Thymus (tissue), 11 donors: ENCODE measurements around the gene GPR42. TPM values are rescaled to one million over a fixed set of nuclear protein-coding genes. Genes with fewer than 3 reads are reported as not detected.

ENCODE experiments used
- DNase-seq, 9 donors: peaks; one replicate each; pipeline ENCODE4 v3.0.0-alpha.2; 2013; ENCODE audit warnings: low spot score in 9 of 9, low read depth in 6 of 9, missing footprints in 1 of 9
- H3K27ac ChIP-seq, 2 donors: one replicate each; pipeline ENCODE4 v1.5.1; 2013; ENCODE audit warnings: control low read depth in 1 of 2, low read depth in 1 of 2, low read length in 1 of 2, mild to moderate bottlenecking in 1 of 2, moderate library complexity in 1 of 2
- H3K27me3 ChIP-seq, 2 donors: one replicate each; pipeline ENCODE4 v1.5.1; 2013; ENCODE audit warnings: low read length in 1 of 2; ENCODE audit not compliant: control insufficient read depth in 2 of 2, insufficient read depth in 1 of 2
- H3K36me3 ChIP-seq, 2 donors: one replicate each; pipeline ENCODE4 v1.5.1; 2013; ENCODE audit warnings: low read length in 1 of 2, mild to moderate bottlenecking in 1 of 2, moderate library complexity in 1 of 2; ENCODE audit not compliant: control insufficient read depth in 2 of 2, insufficient read depth in 2 of 2
- H3K4me1 ChIP-seq, 2 donors: one replicate each; pipeline ENCODE4 v1.5.1; 2013; ENCODE audit warnings: low read length in 2 of 2; ENCODE audit not compliant: control insufficient read depth in 2 of 2, insufficient read depth in 2 of 2
- H3K4me3 ChIP-seq, 2 donors: one replicate each; pipeline ENCODE4 v1.5.1; 2013; ENCODE audit warnings: low read length in 2 of 2, control low read depth in 1 of 2, mild to moderate bottlenecking in 1 of 2
- H3K9me3 ChIP-seq, 2 donors: one replicate each; pipeline ENCODE4 v1.5.1; 2013; ENCODE audit warnings: low read length in 1 of 2, mild to moderate bottlenecking in 1 of 2; ENCODE audit not compliant: control insufficient read depth in 2 of 2, insufficient read depth in 1 of 2
- WGBS: extraction: QIAGEN DNeasy Blood & Tissue Kit; methylation state at CpG from one replicate; pipeline ENCODE4 v1.1.7; 2013; 5-methylcytosine and 5-hydroxymethylcytosine counted together
- polyA plus RNA-seq: library from polyadenylated mRNA; stranded (reverse); fragments of 200-250 nt; gene quantifications from one replicate; pipeline ENCODE4 v1.2.3, GENCODE V29; 2013
- total RNA-seq: library from RNA; stranded (reverse); fragments of 120-200 nt; gene quantifications from one replicate; pipeline ENCODE4 v1.2.4, GENCODE V29; 2013
- donor health status: healthy.

GPR42 gene
- total and polyA plus RNA-seq, 2 donors, result 0.05 to 0.25 TPM

- Histone ChIP-seq H3K4me1 (peaks cover 2 to 26% of the 10 kb centered on the region in 2 donors), H3K36me3 (no peaks in the 10 kb centered on the region), H3K27ac (no peak overlapping the region), H3K9me3 (no peaks in the 10 kb centered on the region), H3K4me3 (no peak overlapping the region), H3K27me3 (no peaks in the 10 kb centered on the region)
- 91% methylated on average over 17 of the region's 17 CpGs for WGBS
- DNase-seq, result no peak
Measured at GRCh38 chr19:35344511-35345031, 26.3 kb upstream of the GPR42 start.

GRCh38 chr19:35345671-35346111 is 25.2 kb upstream of the GPR42 start:
- Histone ChIP-seq H3K4me3 (no peak overlapping the region), H3K4me1 (peaks cover 2 to 26% of the 10 kb centered on the region in 2 donors), H3K36me3 (no peaks in the 10 kb centered on the region), H3K9me3 (no peaks in the 10 kb centered on the region), H3K27ac (no peak overlapping the region), H3K27me3 (no peaks in the 10 kb centered on the region)
- DNase-seq, result no peak
- 91% methylated on average over 11 of the region's 11 CpGs for WGBS

- H3K27me3 ChIP-seq, result no peaks in the 10 kb centered on the region
- DNase-seq, result peak in 2 of 9 donors; percentile 34 to 55
- peaks cover 2 to 26% of the 10 kb centered on the region in 2 donors for H3K4me1 ChIP-seq
- no peak overlapping the region for H3K27ac ChIP-seq
- H3K36me3 ChIP-seq, result no peaks in the 10 kb centered on the region
- no peaks in the 10 kb centered on the region for H3K9me3 ChIP-seq
- H3K4me3 ChIP-seq, result no peak overlapping the region
- WGBS, result 59% methylated on average over 28 of the region's 28 CpGs
Measured at GRCh38 chr19:35346193-35347052, 24.4 kb upstream of the GPR42 start.

GRCh38 chr19:35347171-35347929 is 23.5 kb upstream of the GPR42 start, which contains the start of gene FFAR1:
Gene FFAR1 (plus strand): TSS chr19:35347902. CDS start chr19:35351552, 3,650 bp downstream.
- Histone ChIP-seq H3K9me3 (no peaks in the 10 kb centered on the region), H3K27me3 (no peaks in the 10 kb centered on the region), H3K4me1 (peaks cover 2 to 26% of the 10 kb centered on the region in 2 donors), H3K27ac (peak within 1 kb of the TSS in 1 of 2 donors; percentile 43), H3K4me3 (no peak within 1 kb of the TSS), H3K36me3 (no peaks in the 10 kb centered on the region)
- WGBS, result 17% methylated on average over 18 of the region's 18 CpGs
- peak in 2 of 9 donors; percentile 34 to 50 for DNase-seq

- no peak for DNase-seq
Measured at GRCh38 chr19:35347930-35348298, 23.0 kb upstream of the GPR42 start.

GRCh38 chr19:35348911-35349611 is 21.8 kb upstream of the GPR42 start:
- no peaks in the 10 kb centered on the region for H3K36me3 ChIP-seq
- H3K27ac ChIP-seq, result no peak overlapping the region
- H3K4me1 ChIP-seq, result peaks cover 2 to 26% of the 10 kb centered on the region in 2 donors
- no peak for DNase-seq
- no peak overlapping the region for H3K4me3 ChIP-seq
- no peaks in the 10 kb centered on the region for H3K9me3 ChIP-seq
- no peaks in the 10 kb centered on the region for H3K27me3 ChIP-seq
- WGBS, result 95% methylated on average over 18 of the region's 18 CpGs

More at GRCh38 chr19:35347930-35348298, 23.0 kb upstream of the GPR42 start:
- 67% methylated on average over 7 of the region's 7 CpGs for WGBS
- Histone ChIP-seq H3K27me3 (no peaks in the 10 kb centered on the region), H3K36me3 (no peaks in the 10 kb centered on the region), H3K9me3 (no peaks in the 10 kb centered on the region), H3K4me1 (peaks cover 2 to 26% of the 10 kb centered on the region in 2 donors), H3K4me3 (no peak overlapping the region), H3K27ac (no peak overlapping the region)

- Histone ChIP-seq H3K4me3 (no peak overlapping the region), H3K9me3 (no peaks in the 10 kb centered on the region), H3K27me3 (no peaks in the 10 kb centered on the region), H3K4me1 (peaks cover 2 to 26% of the 10 kb centered on the region in 2 donors), H3K36me3 (no peaks in the 10 kb centered on the region), H3K27ac (no peak overlapping the region)
- no peak for DNase-seq
- WGBS, result 95% methylated on average over 17 of the region's 17 CpGs
Measured at GRCh38 chr19:35349614-35350521, 21.0 kb upstream of the GPR42 start.

- H3K27me3 ChIP-seq, result no peaks in the 10 kb centered on the region
- no peak overlapping the region for H3K4me3 ChIP-seq
- H3K27ac ChIP-seq, result no peak overlapping the region
- DNase-seq, result no peak
- H3K36me3 ChIP-seq, result no peaks in the 10 kb centered on the region
- 97% methylated on average over 7 of the region's 7 CpGs for WGBS
- H3K4me1 ChIP-seq, result peaks cover 2 to 25% of the 10 kb centered on the region in 2 donors
- H3K9me3 ChIP-seq, result no peaks in the 10 kb centered on the region
Measured at GRCh38 chr19:35350591-35350990, 20.3 kb upstream of the GPR42 start.
